Measurements from ENCODE around the gene CEP135. TPM values are rescaled to one million over a fixed set of nuclear protein-coding genes. Genes with fewer than 3 reads are reported as not detected.
"Not testable (repeated sequence)": the region's sequence is repeated elsewhere in the genome, so short reads cannot be mapped to it uniquely, and the experiment has no call there.

The CEP135 gene
- total RNA-seq, 1 experiment from 2014 or later, result 10.9 TPM

DNA sequence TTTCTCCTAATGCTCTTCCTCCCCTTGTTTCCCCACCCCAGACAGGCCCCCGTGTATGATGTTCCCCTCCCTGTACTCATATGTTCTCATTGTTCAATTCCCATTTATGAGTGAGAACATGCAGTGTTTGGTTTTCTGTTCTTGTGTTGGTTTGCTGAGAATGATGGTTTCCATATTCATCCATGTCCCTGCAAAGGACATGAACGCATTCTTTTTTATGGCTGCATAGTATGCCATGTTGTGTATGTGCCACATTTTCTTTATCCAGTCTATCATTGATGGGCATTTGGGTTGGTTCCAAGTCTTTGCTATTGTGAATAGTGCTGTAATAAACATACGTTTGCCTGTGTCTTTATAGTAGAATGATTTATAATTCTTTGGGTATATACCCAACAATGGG is 124.0 kb downstream of the CEP135 start:
- DNase-seq (ENCODE audit: low read depth, low spot score); H3K9me2 ChIP-seq (ENCODE audit: insufficient read depth); H3K9ac ChIP-seq (ENCODE audit: low read length); H3K27me3 ChIP-seq (ENCODE audit: insufficient read depth, low read length); POLR2A ChIA-PET; RAD21 ChIA-PET (ENCODE audit: low non-redundant PET in 1 of 2, low total read pairs in 2 of 2, uncharacterized antibody in 2 of 2, unreplicated experiment in 2 of 2); H3K36me3 ChIP-seq (ENCODE audit: control insufficient read depth in 1 of 2, insufficient read depth in 2 of 2, low read length in 2 of 2); H2AFZ ChIP-seq (ENCODE audit: low read depth, low read length, poor library complexity, severe bottlenecking); H4K20me1 ChIP-seq (ENCODE audit: insufficient read depth); CTCF ChIA-PET; H3K79me2 ChIP-seq (ENCODE audit: insufficient read depth, low read length); H3K9me3 ChIP-seq (ENCODE audit: control insufficient read depth in 1 of 2, insufficient read depth in 1 of 2, low read depth in 1 of 2, low read length in 2 of 2); BruUV-seq (replicated peaks); H3K4me1 ChIP-seq (ENCODE audit: control insufficient read depth in 1 of 2, insufficient read depth in 2 of 2, low read length in 2 of 2); ATAC-seq; H3K27ac ChIP-seq (ENCODE audit: low read depth, low read length); H3K4me2 ChIP-seq (ENCODE audit: low read length); intact Hi-C loops (cut with micrococcal nuclease); H3K4me3 ChIP-seq (replicated peaks in 1 of 2; ENCODE audit: low read depth in 1 of 2, low read length in 2 of 2): not testable (repeated sequence)

DNA sequence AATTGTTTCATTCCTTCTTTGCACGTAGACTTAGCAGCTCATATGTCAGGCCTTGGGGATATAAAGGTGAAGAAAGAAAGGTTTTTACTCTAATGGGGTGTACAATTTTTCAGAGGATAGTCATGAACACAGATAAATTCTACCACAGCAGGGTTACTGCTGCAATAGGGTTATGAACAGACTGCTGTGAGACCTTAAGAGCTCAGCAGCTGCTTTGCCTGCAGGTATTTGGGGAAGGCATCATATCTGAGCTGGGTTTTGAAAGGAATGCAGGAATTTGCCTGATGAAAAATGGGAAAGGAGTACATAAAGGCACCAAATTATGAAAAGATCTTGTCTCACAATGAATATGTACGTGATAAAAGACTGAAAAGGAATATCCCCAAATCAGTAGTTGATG is 128.9 kb downstream of the CEP135 start:
- no peak overlapping the region for H3K4me2 ChIP-seq (ENCODE audit: low read length)
- no peak overlapping the region for H3K27ac ChIP-seq (ENCODE audit: low read depth, low read length)
- peaks cover 8% of the 10 kb centered on the region for H3K79me2 ChIP-seq (ENCODE audit: insufficient read depth, low read length)
- no peaks in the 10 kb centered on the region for H3K9me3 ChIP-seq (ENCODE audit: control insufficient read depth in 1 of 2, insufficient read depth in 1 of 2, low read depth in 1 of 2, low read length in 2 of 2)
- ATAC-seq, result no peak
- intact Hi-C loops (cut with micrococcal nuclease), result no loop called here
- no peaks in the 10 kb centered on the region for H3K9me2 ChIP-seq (ENCODE audit: insufficient read depth)
- H3K4me1 ChIP-seq (ENCODE audit: control insufficient read depth in 1 of 2, insufficient read depth in 2 of 2, low read length in 2 of 2), result no peaks in the 10 kb centered on the region
- no peak overlapping the region for H3K4me3 ChIP-seq (replicated peaks in 1 of 2; ENCODE audit: low read depth in 1 of 2, low read length in 2 of 2)
- no peaks in the 10 kb centered on the region for H4K20me1 ChIP-seq (ENCODE audit: insufficient read depth)
- RAD21 ChIA-PET (ENCODE audit: low non-redundant PET in 1 of 2, low total read pairs in 2 of 2, uncharacterized antibody in 2 of 2, unreplicated experiment in 2 of 2), result no interaction called here
- H2AFZ ChIP-seq (ENCODE audit: low read depth, low read length, poor library complexity, severe bottlenecking), result no peak overlapping the region
- no TSS peak for BruUV-seq (replicated peaks)
- H3K9ac ChIP-seq (ENCODE audit: low read length), result no peak overlapping the region
- TF ChIP-seq SP1 (IDR thresholded peaks at IDR 0.05; ENCODE audit: low read depth), result no peak
- no peak for TF ChIP-seq CEBPB (IDR thresholded peaks at IDR 0.05; ENCODE audit: low read depth)
- TF ChIP-seq, protein P1, sequence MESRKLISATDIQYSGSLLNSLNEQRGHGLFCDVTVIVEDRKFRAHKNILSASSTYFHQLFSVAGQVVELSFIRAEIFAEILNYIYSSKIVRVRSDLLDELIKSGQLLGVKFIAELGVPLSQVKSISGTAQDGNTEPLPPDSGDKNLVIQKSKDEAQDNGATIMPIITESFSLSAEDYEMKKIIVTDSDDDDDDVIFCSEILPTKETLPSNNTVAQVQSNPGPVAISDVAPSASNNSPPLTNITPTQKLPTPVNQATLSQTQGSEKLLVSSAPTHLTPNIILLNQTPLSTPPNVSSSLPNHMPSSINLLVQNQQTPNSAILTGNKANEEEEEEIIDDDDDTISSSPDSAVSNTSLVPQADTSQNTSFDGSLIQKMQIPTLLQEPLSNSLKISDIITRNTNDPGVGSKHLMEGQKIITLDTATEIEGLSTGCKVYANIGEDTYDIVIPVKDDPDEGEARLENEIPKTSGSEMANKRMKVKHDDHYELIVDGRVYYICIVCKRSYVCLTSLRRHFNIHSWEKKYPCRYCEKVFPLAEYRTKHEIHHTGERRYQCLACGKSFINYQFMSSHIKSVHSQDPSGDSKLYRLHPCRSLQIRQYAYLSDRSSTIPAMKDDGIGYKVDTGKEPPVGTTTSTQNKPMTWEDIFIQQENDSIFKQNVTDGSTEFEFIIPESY (IDR thresholded peaks at IDR 0.05; ENCODE audit: extremely low read depth, insufficient replicate concordance, low read length), result no peak
- TF ChIP-seq EZH2phosphoT487 (IDR thresholded peaks at IDR 0.05; ENCODE audit: borderline replicate concordance), result no peak
- TF ChIP-seq SRF (IDR thresholded peaks at IDR 0.05; ENCODE audit: low read depth), result no peak
- no peak for TF ChIP-seq POLR2A (IDR thresholded peaks at IDR 0.05; ENCODE audit: borderline replicate concordance, extremely low read depth, insufficient read depth, insufficient read length)
- TF ChIP-seq JUND (IDR thresholded peaks at IDR 0.05), result no peak
- no peak for TF ChIP-seq YY1 (IDR thresholded peaks at IDR 0.05; ENCODE audit: extremely low read depth, insufficient replicate concordance, low read depth, low read length)
- no peak for TF ChIP-seq ZNF274 (IDR thresholded peaks at IDR 0.05; ENCODE audit: low read depth, low read length)
- TF ChIP-seq SIN3A (IDR thresholded peaks at IDR 0.05; ENCODE audit: low read depth), result no peak
- TF ChIP-seq TCF7L2 (IDR thresholded peaks at IDR 0.05; ENCODE audit: borderline replicate concordance, extremely low read depth, insufficient read depth, insufficient read length), result no peak
- TF ChIP-seq, protein P2, sequence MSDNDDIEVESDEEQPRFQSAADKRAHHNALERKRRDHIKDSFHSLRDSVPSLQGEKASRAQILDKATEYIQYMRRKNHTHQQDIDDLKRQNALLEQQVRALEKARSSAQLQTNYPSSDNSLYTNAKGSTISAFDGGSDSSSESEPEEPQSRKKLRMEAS (IDR thresholded peaks at IDR 0.05), result no peak
- no peak for TF ChIP-seq ZFX (IDR thresholded peaks at IDR 0.05)
- no peak for TF ChIP-seq FOSL1 (IDR thresholded peaks at IDR 0.05; ENCODE audit: low read depth)
- TF ChIP-seq CBX3 (IDR thresholded peaks at IDR 0.05; ENCODE audit: low read depth), result no peak
- TF ChIP-seq, protein P3, sequence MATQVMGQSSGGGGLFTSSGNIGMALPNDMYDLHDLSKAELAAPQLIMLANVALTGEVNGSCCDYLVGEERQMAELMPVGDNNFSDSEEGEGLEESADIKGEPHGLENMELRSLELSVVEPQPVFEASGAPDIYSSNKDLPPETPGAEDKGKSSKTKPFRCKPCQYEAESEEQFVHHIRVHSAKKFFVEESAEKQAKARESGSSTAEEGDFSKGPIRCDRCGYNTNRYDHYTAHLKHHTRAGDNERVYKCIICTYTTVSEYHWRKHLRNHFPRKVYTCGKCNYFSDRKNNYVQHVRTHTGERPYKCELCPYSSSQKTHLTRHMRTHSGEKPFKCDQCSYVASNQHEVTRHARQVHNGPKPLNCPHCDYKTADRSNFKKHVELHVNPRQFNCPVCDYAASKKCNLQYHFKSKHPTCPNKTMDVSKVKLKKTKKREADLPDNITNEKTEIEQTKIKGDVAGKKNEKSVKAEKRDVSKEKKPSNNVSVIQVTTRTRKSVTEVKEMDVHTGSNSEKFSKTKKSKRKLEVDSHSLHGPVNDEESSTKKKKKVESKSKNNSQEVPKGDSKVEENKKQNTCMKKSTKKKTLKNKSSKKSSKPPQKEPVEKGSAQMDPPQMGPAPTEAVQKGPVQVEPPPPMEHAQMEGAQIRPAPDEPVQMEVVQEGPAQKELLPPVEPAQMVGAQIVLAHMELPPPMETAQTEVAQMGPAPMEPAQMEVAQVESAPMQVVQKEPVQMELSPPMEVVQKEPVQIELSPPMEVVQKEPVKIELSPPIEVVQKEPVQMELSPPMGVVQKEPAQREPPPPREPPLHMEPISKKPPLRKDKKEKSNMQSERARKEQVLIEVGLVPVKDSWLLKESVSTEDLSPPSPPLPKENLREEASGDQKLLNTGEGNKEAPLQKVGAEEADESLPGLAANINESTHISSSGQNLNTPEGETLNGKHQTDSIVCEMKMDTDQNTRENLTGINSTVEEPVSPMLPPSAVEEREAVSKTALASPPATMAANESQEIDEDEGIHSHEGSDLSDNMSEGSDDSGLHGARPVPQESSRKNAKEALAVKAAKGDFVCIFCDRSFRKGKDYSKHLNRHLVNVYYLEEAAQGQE (IDR thresholded peaks at IDR 0.05; ENCODE audit: low read depth), result no peak
- no peaks in the 10 kb centered on the region for H3K27me3 ChIP-seq (ENCODE audit: insufficient read depth, low read length)
- no peak for DNase-seq (ENCODE audit: low read depth, low spot score)
- no peaks in the 10 kb centered on the region for H3K36me3 ChIP-seq (ENCODE audit: control insufficient read depth in 1 of 2, insufficient read depth in 2 of 2, low read length in 2 of 2)
- POLR2A ChIA-PET, result no interaction called here
- CTCF ChIA-PET, result no interaction called here
